HEK293 (cell line): ENCODE data around the gene FMNL1.
A peak's percentile ranks its signal among the peaks of the same experiment; 100 is the strongest.

Experiments
- CTCF ChIP-seq: fragments of 450-650 bp; formaldehyde crosslinking; IDR thresholded peaks from 2 replicates; pipeline ENCODE4 v1.5.1; 2016; ENCODE audit warnings: missing biosample characterization, missing genetic modification characterization
- FEZF1 ChIP-seq: fragments of 450-650 bp; formaldehyde crosslinking; IDR thresholded peaks from 2 replicates; pipeline ENCODE4 v1.5.1; 2016; ENCODE audit warnings: missing biosample characterization, missing genetic modification characterization
- OSR2 ChIP-seq: fragments of 450-650 bp; formaldehyde crosslinking; IDR thresholded peaks from 2 replicates; pipeline ENCODE4 v1.5.1; 2016; ENCODE audit warnings: missing biosample characterization, missing genetic modification characterization
- PRDM1 ChIP-seq: fragments of 450-650 bp; formaldehyde crosslinking; IDR thresholded peaks from 2 replicates; pipeline ENCODE4; 2016; ENCODE audit warnings: missing biosample characterization, missing genetic modification characterization
- RBAK ChIP-seq: fragments of 450-650 bp; formaldehyde crosslinking; IDR thresholded peaks from 2 replicates; pipeline ENCODE4 v1.5.1; 2016; ENCODE audit warnings: missing biosample characterization, missing genetic modification characterization
- SALL2 ChIP-seq: fragments of 450-650 bp; formaldehyde crosslinking; IDR thresholded peaks from 2 replicates; pipeline ENCODE4 v1.5.0; 2017; ENCODE audit warnings: missing biosample characterization, mild to moderate bottlenecking, missing genetic modification characterization, borderline replicate concordance
- ZBTB1 ChIP-seq: fragments of 450-650 bp; formaldehyde crosslinking; IDR thresholded peaks from 2 replicates; pipeline ENCODE4 v1.5.1; 2016; ENCODE audit warnings: missing biosample characterization, missing genetic modification characterization
- ZBTB21 ChIP-seq: fragments of 450-650 bp; formaldehyde crosslinking; IDR thresholded peaks from 2 replicates; pipeline ENCODE4 v1.5.1; 2017; ENCODE audit warnings: missing biosample characterization, missing genetic modification characterization
- ZBTB44 ChIP-seq: fragments of 450-650 bp; IDR thresholded peaks from 2 replicates; pipeline ENCODE4 v1.5.1; 2018; ENCODE audit warnings: missing biosample characterization, mild to moderate bottlenecking, missing genetic modification characterization
- ZFP41 ChIP-seq: fragments of 450-650 bp; formaldehyde crosslinking; IDR thresholded peaks from 2 replicates; pipeline ENCODE4 v1.5.1; 2016; ENCODE audit warnings: missing biosample characterization, missing genetic modification characterization, borderline replicate concordance
- ZNF114 ChIP-seq: fragments of 450-650 bp; formaldehyde crosslinking; IDR thresholded peaks from 2 replicates; pipeline ENCODE4 v1.5.0; 2017; ENCODE audit warnings: missing biosample characterization, missing genetic modification characterization
- ZNF175 ChIP-seq: fragments of 450-650 bp; formaldehyde crosslinking; IDR thresholded peaks from 2 replicates; pipeline ENCODE4 v1.5.1; 2016; ENCODE audit warnings: missing biosample characterization, missing genetic modification characterization
- ZNF221 ChIP-seq: fragments of 450-650 bp; formaldehyde crosslinking; IDR thresholded peaks from 2 replicates; pipeline ENCODE4 v1.5.1; 2017; ENCODE audit warnings: missing biosample characterization, missing genetic modification characterization, borderline replicate concordance
- ZNF280C ChIP-seq: fragments of 450-650 bp; formaldehyde crosslinking; IDR thresholded peaks from 2 replicates; pipeline ENCODE4 v1.5.1; 2016; ENCODE audit warnings: missing biosample characterization, missing genetic modification characterization
- ZNF341 ChIP-seq: fragments of 450-650 bp; formaldehyde crosslinking; IDR thresholded peaks from 2 replicates; pipeline ENCODE4; 2016; ENCODE audit warnings: low read depth, missing biosample characterization, missing genetic modification characterization
- ZNF37A ChIP-seq: fragments of 450-650 bp; IDR thresholded peaks from 2 replicates; pipeline ENCODE4 v1.5.1; 2018; ENCODE audit warnings: missing biosample characterization, missing genetic modification characterization
- ZNF473 ChIP-seq: fragments of 450-650 bp; formaldehyde crosslinking; IDR thresholded peaks from 2 replicates; pipeline ENCODE4 v1.5.1; 2017; ENCODE audit warnings: missing biosample characterization, missing genetic modification characterization
- ZNF514 ChIP-seq: fragments of 450-650 bp; formaldehyde crosslinking; IDR thresholded peaks from 2 replicates; pipeline ENCODE4 v1.5.1; 2016; ENCODE audit warnings: missing biosample characterization, missing genetic modification characterization
- ZNF555 ChIP-seq: fragments of 450-650 bp; formaldehyde crosslinking; conservative IDR thresholded peaks from 2 replicates; pipeline ENCODE4 v1.5.1; 2017; ENCODE audit warnings: missing biosample characterization, mild to moderate bottlenecking, missing genetic modification characterization, inconsistent platforms
- ZNF623 ChIP-seq: fragments of 450-650 bp; formaldehyde crosslinking; IDR thresholded peaks from 2 replicates; pipeline ENCODE4 v1.5.1; 2016; ENCODE audit warnings: missing biosample characterization, missing genetic modification characterization
- ZNF654 ChIP-seq: fragments of 450-650 bp; formaldehyde crosslinking; IDR thresholded peaks from 2 replicates; pipeline ENCODE4 v1.5.1; 2016; ENCODE audit warnings: low read depth, missing biosample characterization, missing genetic modification characterization
- ZNF707 ChIP-seq: fragments of 450-650 bp; formaldehyde crosslinking; IDR thresholded peaks from 2 replicates; pipeline ENCODE4 v1.5.1; 2016; ENCODE audit warnings: missing biosample characterization, missing genetic modification characterization
- ZNF76 ChIP-seq: fragments of 450-650 bp; formaldehyde crosslinking; IDR thresholded peaks from 2 replicates; pipeline ENCODE4; 2016; ENCODE audit warnings: low read depth, missing biosample characterization, missing genetic modification characterization, borderline replicate concordance
- ZNF791 ChIP-seq: fragments of 450-650 bp; formaldehyde crosslinking; IDR thresholded peaks from 2 replicates; pipeline ENCODE4 v1.5.1; 2016; ENCODE audit warnings: missing biosample characterization, missing genetic modification characterization
- ZNF843 ChIP-seq: fragments of 450-650 bp; formaldehyde crosslinking; IDR thresholded peaks from 2 replicates; pipeline ENCODE4 v1.5.1; 2016; ENCODE audit warnings: missing biosample characterization, missing genetic modification characterization
- TF ChIP-seq, protein P1 (sequence below): fragments of 450-650 bp; formaldehyde crosslinking; conservative IDR thresholded peaks from 2 replicates; pipeline ENCODE4 v1.5.1; 2016; ENCODE audit warnings: low read depth, missing biosample characterization, missing genetic modification characterization
- TF ChIP-seq, protein P2 (sequence below): fragments of 450-650 bp; formaldehyde crosslinking; IDR thresholded peaks from 2 replicates; pipeline ENCODE4 v1.5.1; 2016; ENCODE audit warnings: missing biosample characterization, missing genetic modification characterization, borderline replicate concordance
- TF ChIP-seq, protein P3 (sequence below): fragments of 450-650 bp; formaldehyde crosslinking; IDR thresholded peaks from 2 replicates; pipeline ENCODE4 v1.5.1; 2016; ENCODE audit warnings: missing biosample characterization, missing genetic modification characterization

The FMNL1 gene

DNA sequence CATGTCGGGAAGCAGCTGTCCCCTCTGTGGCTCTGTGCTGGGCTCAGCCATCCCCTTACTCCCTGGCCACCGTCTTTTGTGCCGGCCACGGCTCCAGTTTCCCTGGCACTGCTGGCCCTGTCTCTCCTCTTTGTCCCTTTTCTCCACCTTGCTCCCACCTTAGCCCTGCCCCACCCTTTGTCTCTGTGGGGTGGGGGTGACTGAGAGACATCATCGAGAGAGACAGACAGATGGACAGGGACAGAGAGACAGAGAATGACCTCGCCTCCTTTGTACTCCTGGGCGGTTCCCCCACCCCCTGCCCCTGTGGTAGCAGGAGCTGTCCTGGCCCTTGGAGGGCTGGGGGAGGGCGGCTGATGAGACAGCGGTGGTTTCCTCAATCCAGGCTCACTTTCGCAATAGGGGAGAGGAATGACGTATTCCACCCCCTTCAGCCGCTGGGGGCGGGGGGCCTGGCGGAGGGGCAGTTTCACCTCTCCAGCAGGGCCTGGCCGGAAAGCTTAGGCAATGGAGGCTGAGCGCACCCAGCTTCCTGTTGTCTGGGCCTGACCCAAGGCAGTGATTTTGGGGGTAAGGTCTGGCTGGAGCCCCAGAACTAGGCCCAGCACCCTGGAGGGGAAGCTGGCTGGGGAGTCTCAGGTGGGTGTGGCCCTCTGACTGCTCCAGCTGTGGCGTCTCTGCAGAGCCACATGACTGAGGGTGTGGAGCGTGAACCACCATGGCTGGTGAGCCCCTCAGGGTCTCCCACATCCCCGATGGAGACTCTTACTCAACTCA is 7.3 kb downstream of the FMNL1 start (continued):
- no peak for TF ChIP-seq ZNF623 (tag by site-specific recombination)
- TF ChIP-seq ZFP41, result no peak
- no peak for TF ChIP-seq ZNF555 (tag by site-specific recombination)
- TF ChIP-seq ZNF514, result no peak
- TF ChIP-seq ZBTB21 (tag by site-specific recombination), result peak; percentile 96
- no peak for TF ChIP-seq ZNF76 (tag by site-specific recombination)
- TF ChIP-seq, protein P1, sequence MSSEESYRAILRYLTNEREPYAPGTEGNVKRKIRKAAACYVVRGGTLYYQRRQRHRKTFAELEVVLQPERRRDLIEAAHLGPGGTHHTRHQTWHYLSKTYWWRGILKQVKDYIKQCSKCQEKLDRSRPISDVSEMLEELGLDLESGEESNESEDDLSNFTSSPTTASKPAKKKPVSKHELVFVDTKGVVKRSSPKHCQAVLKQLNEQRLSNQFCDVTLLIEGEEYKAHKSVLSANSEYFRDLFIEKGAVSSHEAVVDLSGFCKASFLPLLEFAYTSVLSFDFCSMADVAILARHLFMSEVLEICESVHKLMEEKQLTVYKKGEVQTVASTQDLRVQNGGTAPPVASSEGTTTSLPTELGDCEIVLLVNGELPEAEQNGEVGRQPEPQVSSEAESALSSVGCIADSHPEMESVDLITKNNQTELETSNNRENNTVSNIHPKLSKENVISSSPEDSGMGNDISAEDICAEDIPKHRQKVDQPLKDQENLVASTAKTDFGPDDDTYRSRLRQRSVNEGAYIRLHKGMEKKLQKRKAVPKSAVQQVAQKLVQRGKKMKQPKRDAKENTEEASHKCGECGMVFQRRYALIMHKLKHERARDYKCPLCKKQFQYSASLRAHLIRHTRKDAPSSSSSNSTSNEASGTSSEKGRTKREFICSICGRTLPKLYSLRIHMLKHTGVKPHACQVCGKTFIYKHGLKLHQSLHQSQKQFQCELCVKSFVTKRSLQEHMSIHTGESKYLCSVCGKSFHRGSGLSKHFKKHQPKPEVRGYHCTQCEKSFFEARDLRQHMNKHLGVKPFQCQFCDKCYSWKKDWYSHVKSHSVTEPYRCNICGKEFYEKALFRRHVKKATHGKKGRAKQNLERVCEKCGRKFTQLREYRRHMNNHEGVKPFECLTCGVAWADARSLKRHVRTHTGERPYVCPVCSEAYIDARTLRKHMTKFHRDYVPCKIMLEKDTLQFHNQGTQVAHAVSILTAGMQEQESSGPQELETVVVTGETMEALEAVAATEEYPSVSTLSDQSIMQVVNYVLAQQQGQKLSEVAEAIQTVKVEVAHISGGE (tag by site-specific recombination), result no peak
- no peak for TF ChIP-seq FEZF1 (tag by site-specific recombination)
- TF ChIP-seq ZNF280C (tag by site-specific recombination), result no peak
- no peak for TF ChIP-seq ZNF221 (tag by site-specific recombination)
- TF ChIP-seq ZBTB44 (tag by site-specific recombination), result no peak
- TF ChIP-seq ZNF37A, result no peak
- no peak for TF ChIP-seq ZBTB1 (tag by site-specific recombination)
- TF ChIP-seq OSR2, result peak; percentile 99
- TF ChIP-seq, protein P2, sequence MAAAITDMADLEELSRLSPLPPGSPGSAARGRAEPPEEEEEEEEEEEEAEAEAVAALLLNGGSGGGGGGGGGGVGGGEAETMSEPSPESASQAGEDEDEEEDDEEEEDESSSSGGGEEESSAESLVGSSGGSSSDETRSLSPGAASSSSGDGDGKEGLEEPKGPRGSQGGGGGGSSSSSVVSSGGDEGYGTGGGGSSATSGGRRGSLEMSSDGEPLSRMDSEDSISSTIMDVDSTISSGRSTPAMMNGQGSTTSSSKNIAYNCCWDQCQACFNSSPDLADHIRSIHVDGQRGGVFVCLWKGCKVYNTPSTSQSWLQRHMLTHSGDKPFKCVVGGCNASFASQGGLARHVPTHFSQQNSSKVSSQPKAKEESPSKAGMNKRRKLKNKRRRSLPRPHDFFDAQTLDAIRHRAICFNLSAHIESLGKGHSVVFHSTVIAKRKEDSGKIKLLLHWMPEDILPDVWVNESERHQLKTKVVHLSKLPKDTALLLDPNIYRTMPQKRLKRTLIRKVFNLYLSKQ (tag by site-specific recombination), result no peak
- TF ChIP-seq ZNF707 (tag by site-specific recombination), result no peak
- TF ChIP-seq ZNF341, result peak; percentile 88
- TF ChIP-seq ZNF654 (tag by site-specific recombination), result no peak
- no peak for TF ChIP-seq RBAK (tag by site-specific recombination)
- TF ChIP-seq, protein P3, sequence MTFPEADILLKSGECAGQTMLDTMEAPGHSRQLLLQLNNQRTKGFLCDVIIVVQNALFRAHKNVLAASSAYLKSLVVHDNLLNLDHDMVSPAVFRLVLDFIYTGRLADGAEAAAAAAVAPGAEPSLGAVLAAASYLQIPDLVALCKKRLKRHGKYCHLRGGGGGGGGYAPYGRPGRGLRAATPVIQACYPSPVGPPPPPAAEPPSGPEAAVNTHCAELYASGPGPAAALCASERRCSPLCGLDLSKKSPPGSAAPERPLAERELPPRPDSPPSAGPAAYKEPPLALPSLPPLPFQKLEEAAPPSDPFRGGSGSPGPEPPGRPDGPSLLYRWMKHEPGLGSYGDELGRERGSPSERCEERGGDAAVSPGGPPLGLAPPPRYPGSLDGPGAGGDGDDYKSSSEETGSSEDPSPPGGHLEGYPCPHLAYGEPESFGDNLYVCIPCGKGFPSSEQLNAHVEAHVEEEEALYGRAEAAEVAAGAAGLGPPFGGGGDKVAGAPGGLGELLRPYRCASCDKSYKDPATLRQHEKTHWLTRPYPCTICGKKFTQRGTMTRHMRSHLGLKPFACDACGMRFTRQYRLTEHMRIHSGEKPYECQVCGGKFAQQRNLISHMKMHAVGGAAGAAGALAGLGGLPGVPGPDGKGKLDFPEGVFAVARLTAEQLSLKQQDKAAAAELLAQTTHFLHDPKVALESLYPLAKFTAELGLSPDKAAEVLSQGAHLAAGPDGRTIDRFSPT (tag by site-specific recombination), result peak; percentile 70
- no peak for TF ChIP-seq SALL2
- peak; percentile 61 for TF ChIP-seq PRDM1 (tag by site-specific recombination)
- no peak for TF ChIP-seq ZNF114
- no peak for TF ChIP-seq ZNF843
- no peak for TF ChIP-seq ZNF175
- no peak for TF ChIP-seq ZNF791 (tag by site-specific recombination)
- no peak for TF ChIP-seq ZNF473 (tag by site-specific recombination)
- no peak for TF ChIP-seq CTCF (tag by site-specific recombination)
